H9 (cell line): Measurements from ENCODE around the gene SLC9A9. TPM values are rescaled to one million over a fixed set of nuclear protein-coding genes. Genes with fewer than 3 reads are reported as not detected.

Source experiments
- DNase-seq: peaks from one replicate; pipeline ENCODE4 v3.0.0-alpha.2; 2017
- H2AFZ ChIP-seq: one replicate; pipeline ENCODE4 v1.6.1; 2013; ENCODE audit warnings: mild to moderate bottlenecking, low read length, control low read depth, moderate library complexity
- H2AK5ac ChIP-seq: 2 replicates; pipeline ENCODE4 v1.6.1; 2013; ENCODE audit warnings: low read length, control low read depth, mixed read lengths; ENCODE audit not compliant: insufficient read length
- H2BK120ac ChIP-seq: one replicate; pipeline ENCODE4 v1.6.1; 2013; ENCODE audit warnings: low read depth, mild to moderate bottlenecking, low read length, control low read depth, inconsistent platforms; ENCODE audit not compliant: poor library complexity, severe bottlenecking
- H2BK12ac ChIP-seq: 2 replicates; pipeline ENCODE4 v1.6.1; 2013; ENCODE audit warnings: low read length, control low read depth, mixed read lengths, low read depth; ENCODE audit not compliant: insufficient read length
- H2BK15ac ChIP-seq: 2 replicates; pipeline ENCODE4 v1.6.1; 2013; ENCODE audit warnings: low read depth, low read length, control low read depth
- H2BK20ac ChIP-seq: one replicate; pipeline ENCODE4 v1.6.1; 2013; ENCODE audit warnings: low read depth, mild to moderate bottlenecking, low read length, control low read depth, inconsistent platforms; ENCODE audit not compliant: poor library complexity, severe bottlenecking
- H2BK5ac ChIP-seq: 2 replicates; pipeline ENCODE4 v1.6.1; 2013; ENCODE audit warnings: low read length, control low read depth, mixed read lengths; ENCODE audit not compliant: insufficient read length
- H3K14ac ChIP-seq: 2 replicates; pipeline ENCODE4 v1.6.1; 2013; ENCODE audit warnings: low read length, control low read depth; ENCODE audit not compliant: insufficient read depth
- H3K18ac ChIP-seq: 2 replicates; pipeline ENCODE4 v1.6.1; 2013; ENCODE audit warnings: low read depth, mild to moderate bottlenecking, mixed read lengths, low read length, control low read depth; ENCODE audit not compliant: insufficient read length
- H3K23ac ChIP-seq: 2 replicates; pipeline ENCODE4 v1.6.1; 2013; ENCODE audit warnings: low read length, control low read depth, mixed read lengths, low read depth; ENCODE audit not compliant: insufficient read length
- H3K23me2 ChIP-seq: 2 replicates; pipeline ENCODE4 v1.6.1; 2013; ENCODE audit warnings: low read depth, mild to moderate bottlenecking, mixed read lengths, low read length, control low read depth; ENCODE audit not compliant: insufficient read length, poor library complexity, severe bottlenecking
- H3K27ac ChIP-seq: 2 replicates; pipeline ENCODE4 v1.5.1; 2013; ENCODE audit warnings: low read length, control low read depth, mixed read lengths, low read depth; ENCODE audit not compliant: insufficient read length
- H3K27me3 ChIP-seq: 2 replicates; pipeline ENCODE4 v1.6.1; 2013; ENCODE audit warnings: low read length, control low read depth, inconsistent platforms; ENCODE audit not compliant: insufficient read depth
- H3K4ac ChIP-seq: 2 replicates; pipeline ENCODE4 v1.6.1; 2013; ENCODE audit warnings: low read depth, mild to moderate bottlenecking, control low read depth, inconsistent platforms, low read length, moderate library complexity
- H3K4me1 ChIP-seq: 2 replicates; pipeline ENCODE4 v1.6.1; 2013; ENCODE audit warnings: low read length, control low read depth, inconsistent platforms; ENCODE audit not compliant: insufficient read depth
- H3K4me2 ChIP-seq: 2 replicates; pipeline ENCODE4 v1.6.1; 2013; ENCODE audit warnings: low read length, control low read depth, mixed read lengths; ENCODE audit not compliant: insufficient read length, insufficient read depth
- H3K56ac ChIP-seq: 2 replicates; pipeline ENCODE4 v1.6.1; 2013; ENCODE audit warnings: low read depth, mild to moderate bottlenecking, mixed read lengths, low read length, control low read depth; ENCODE audit not compliant: insufficient read length
- H3K79me1 ChIP-seq: 2 replicates; pipeline ENCODE4 v1.6.1; 2013; ENCODE audit warnings: low read depth, mild to moderate bottlenecking, moderate library complexity, low read length, control low read depth, inconsistent platforms; ENCODE audit not compliant: insufficient read depth, poor library complexity, severe bottlenecking
- H3K79me2 ChIP-seq: 2 replicates; pipeline ENCODE4 v1.6.1; 2013; ENCODE audit warnings: low read length, control low read depth, inconsistent platforms; ENCODE audit not compliant: insufficient read depth
- H3K9ac ChIP-seq: 2 replicates; pipeline ENCODE4 v1.6.1; 2013; ENCODE audit warnings: low read length, control low read depth, mixed read lengths; ENCODE audit not compliant: insufficient read length; ENCODE audit errors: extremely low read depth
- H3K9me3 ChIP-seq: one replicate; pipeline ENCODE4 v1.6.1; 2013; ENCODE audit warnings: low read depth, low read length, inconsistent platforms; ENCODE audit not compliant: control insufficient read depth
- H3T11ph ChIP-seq: one replicate; pipeline ENCODE4 v1.6.1; 2013; ENCODE audit warnings: mild to moderate bottlenecking, low read length, control low read depth, inconsistent platforms
- H4K20me1 ChIP-seq: one replicate; pipeline ENCODE4 v1.6.1; 2013; ENCODE audit not compliant: control insufficient read depth, insufficient read length, insufficient read depth
- H4K5ac ChIP-seq: 2 replicates; pipeline ENCODE4 v1.6.1; 2013; ENCODE audit warnings: low read depth, mild to moderate bottlenecking, mixed read lengths, low read length, control low read depth; ENCODE audit not compliant: insufficient read length
- H4K8ac ChIP-seq: replicated peaks from 2 replicates; pipeline ENCODE4 v1.6.1; 2013; ENCODE audit warnings: low read length, control low read depth, mixed read lengths, low read depth; ENCODE audit not compliant: insufficient read length
- H4K91ac ChIP-seq: 2 replicates; pipeline ENCODE4 v1.6.1; 2013; ENCODE audit warnings: low read depth, mild to moderate bottlenecking, moderate library complexity, mixed read lengths, low read length, control low read depth; ENCODE audit not compliant: insufficient read length
- H3K27ac Mint-ChIP-seq, 3 experiments: 2 replicates in 2 of 3; 3 replicates in 1 of 3; pipeline ENCODE4 v1.8.0; 2020 to 2021; ENCODE audit warnings: mixed read lengths in 3 of 3, mild to moderate bottlenecking in 1 of 3, moderate library complexity in 1 of 3
- H3K27me3 Mint-ChIP-seq: 2 replicates; pipeline ENCODE4 v1.8.0; 2021; ENCODE audit warnings: low read depth, mild to moderate bottlenecking, moderate library complexity, mixed read lengths
- H3K36me3 Mint-ChIP-seq, 3 experiments: 2 replicates in 2 of 3; 3 replicates in 1 of 3; pipeline ENCODE4 v1.8.0; 2020 to 2021; ENCODE audit warnings: low read depth in 3 of 3, mixed read lengths in 3 of 3; ENCODE audit not compliant: insufficient read depth in 1 of 3
- H3K4me1 Mint-ChIP-seq, 2 experiments: 2 replicates each; pipeline ENCODE4 v1.8.0; 2020; ENCODE audit warnings: mixed read lengths in 2 of 2
- H3K4me3 Mint-ChIP-seq, 2 experiments: 2 replicates in 1 of 2; 3 replicates in 1 of 2; pipeline ENCODE4 v1.8.0; 2020 to 2021; ENCODE audit warnings: mild to moderate bottlenecking in 2 of 2, mixed read lengths in 2 of 2, moderate library complexity in 1 of 2
- H3K9me3 Mint-ChIP-seq, 2 experiments: 2 replicates in 1 of 2; 3 replicates in 1 of 2; pipeline ENCODE4 v1.8.0; 2020; ENCODE audit warnings: mild to moderate bottlenecking in 2 of 2, mixed read lengths in 2 of 2, moderate library complexity in 1 of 2
- WGBS: extraction: QIAGEN DNeasy Blood & Tissue Kit; methylation state at CpG from one replicate; pipeline ENCODE4 v1.1.7; 2013; ENCODE audit warnings: missing lambda C conversion rate, low lambda C conversion rate, mixed read lengths; ENCODE audit not compliant: insufficient read length; ENCODE audit errors: extremely low coverage; 5-methylcytosine and 5-hydroxymethylcytosine counted together
- total RNA-seq: library from RNA; stranded (reverse); gene quantifications from 2 replicates; pipeline ENCODE4 v1.2.1, GENCODE V29; 2021
- TF ChIP-seq, protein P1 (sequence below): fragments of 200-600 bp; sonication (generic); conservative IDR thresholded peaks from 3 replicates; pipeline ENCODE4 v1.8.0; 2021; ENCODE audit warnings: antibody characterized with exemption, mild to moderate bottlenecking

Gene SLC9A9
- total RNA-seq, 1 experiment from 2014 or later, result 0.35 TPM

GRCh38 chr3:143700431-143700975 is 147.8 kb downstream of the SLC9A9 start:
- no peak overlapping the region; the same call in 1 of the 2 replicates for H3K14ac ChIP-seq
- H2BK12ac ChIP-seq, result no peak overlapping the region
- no peaks in the 10 kb centered on the region for H4K20me1 ChIP-seq
- H3K4me2 ChIP-seq, result no peak overlapping the region
- H3K27ac ChIP-seq, result no peak overlapping the region
- H2BK20ac ChIP-seq, result no peak overlapping the region
- no peaks in the 10 kb centered on the region for H3K79me2 ChIP-seq
- H3K9me3 ChIP-seq, result no peaks in the 10 kb centered on the region
- WGBS, result no CpG with 5 or more reads among the region's 1 CpG
- H3K18ac ChIP-seq, result no peak overlapping the region
- H3K23me2 ChIP-seq, result no peaks in the 10 kb centered on the region
- no peaks in the 10 kb centered on the region for H3K27me3 Mint-ChIP-seq
- H2AFZ ChIP-seq, result no peak overlapping the region
- H3K9ac ChIP-seq, result no peak overlapping the region
- H3K56ac ChIP-seq, result no peak overlapping the region
- TF ChIP-seq, protein P1, sequence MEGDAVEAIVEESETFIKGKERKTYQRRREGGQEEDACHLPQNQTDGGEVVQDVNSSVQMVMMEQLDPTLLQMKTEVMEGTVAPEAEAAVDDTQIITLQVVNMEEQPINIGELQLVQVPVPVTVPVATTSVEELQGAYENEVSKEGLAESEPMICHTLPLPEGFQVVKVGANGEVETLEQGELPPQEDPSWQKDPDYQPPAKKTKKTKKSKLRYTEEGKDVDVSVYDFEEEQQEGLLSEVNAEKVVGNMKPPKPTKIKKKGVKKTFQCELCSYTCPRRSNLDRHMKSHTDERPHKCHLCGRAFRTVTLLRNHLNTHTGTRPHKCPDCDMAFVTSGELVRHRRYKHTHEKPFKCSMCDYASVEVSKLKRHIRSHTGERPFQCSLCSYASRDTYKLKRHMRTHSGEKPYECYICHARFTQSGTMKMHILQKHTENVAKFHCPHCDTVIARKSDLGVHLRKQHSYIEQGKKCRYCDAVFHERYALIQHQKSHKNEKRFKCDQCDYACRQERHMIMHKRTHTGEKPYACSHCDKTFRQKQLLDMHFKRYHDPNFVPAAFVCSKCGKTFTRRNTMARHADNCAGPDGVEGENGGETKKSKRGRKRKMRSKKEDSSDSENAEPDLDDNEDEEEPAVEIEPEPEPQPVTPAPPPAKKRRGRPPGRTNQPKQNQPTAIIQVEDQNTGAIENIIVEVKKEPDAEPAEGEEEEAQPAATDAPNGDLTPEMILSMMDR, result no peak
- H3K36me3 Mint-ChIP-seq, result no peaks in the 10 kb centered on the region
- H3K4me1 ChIP-seq, result no peaks in the 10 kb centered on the region
- no peak overlapping the region for H4K91ac ChIP-seq
- H3K27ac Mint-ChIP-seq, result no peak overlapping the region
- H3T11ph ChIP-seq, result no peak overlapping the region
- H3K23ac ChIP-seq, result no peak overlapping the region
- no peak overlapping the region for H2BK15ac ChIP-seq
- H4K5ac ChIP-seq, result no peak overlapping the region
- no peaks in the 10 kb centered on the region for H3K27me3 ChIP-seq
- H3K4ac ChIP-seq, result no peak overlapping the region
- no peak overlapping the region for H2BK5ac ChIP-seq
- no peak overlapping the region for H2AK5ac ChIP-seq
- H3K4me3 Mint-ChIP-seq, result no peak overlapping the region
- H4K8ac ChIP-seq, result no peak overlapping the region
- no peak overlapping the region for H2BK120ac ChIP-seq
- DNase-seq, result no peak
- no peaks in the 10 kb centered on the region for H3K9me3 Mint-ChIP-seq
- H3K4me1 Mint-ChIP-seq, result no peaks in the 10 kb centered on the region
- H3K79me1 ChIP-seq, result no peaks in the 10 kb centered on the region
